HCT116 (cell line): Measurements from ENCODE around the gene MYOF.

Experiments
- CTCF ChIP-seq, 3 experiments: fragments of 200-600 bp in 1 of 3; sonication (generic) in 1 of 3; IDR thresholded peaks in 2 of 3; conservative IDR thresholded peaks in 1 of 3; 2 replicates each; pipeline ENCODE4 v1.5.1; 2012 to 2017; ENCODE audit warnings: low read depth in 2 of 3, low read length in 2 of 3, antibody characterized with exemption in 1 of 3, borderline replicate concordance in 1 of 3, control low read depth in 1 of 3, mild to moderate bottlenecking in 1 of 3, mixed read lengths in 1 of 3, mixed run types in 1 of 3, moderate library complexity in 1 of 3; ENCODE audit not compliant: insufficient read depth in 1 of 3
- EZH2 ChIP-seq: fragments of 200-600 bp; sonication (generic); IDR thresholded peaks from 2 replicates; pipeline ENCODE4 v1.6.1; 2017; ENCODE audit warnings: antibody characterized with exemption, mixed run types
- EZH2phosphoT487 ChIP-seq: fragments of 200-600 bp; IDR thresholded peaks from 2 replicates; pipeline ENCODE4 v1.6.1; 2018; ENCODE audit warnings: antibody characterized with exemption, borderline replicate concordance
- POLR2A ChIP-seq: IDR thresholded peaks from 2 replicates; pipeline ENCODE4 v1.7.0; 2011; ENCODE audit warnings: borderline replicate concordance; ENCODE audit not compliant: insufficient read depth, insufficient read length; ENCODE audit errors: extremely low read depth
- POLR2AphosphoS5 ChIP-seq: IDR thresholded peaks from 2 replicates; pipeline ENCODE4 v1.6.1; 2011; ENCODE audit warnings: mild to moderate bottlenecking, low read depth, low read length, moderate library complexity
- RAD21 ChIP-seq: IDR thresholded peaks from 2 replicates; pipeline ENCODE4 v1.6.1; 2012; ENCODE audit warnings: low read depth, mild to moderate bottlenecking
- ZFX ChIP-seq: fragments of 450-650 bp; IDR thresholded peaks from 2 replicates; pipeline ENCODE4 v1.6.1; 2017
- ZNF274 ChIP-seq: fragments of 200-500 bp; sonication (Bioruptor generic); IDR thresholded peaks from 2 replicates; pipeline ENCODE4 v1.6.1; 2014; ENCODE audit warnings: mild to moderate bottlenecking, low read depth, low read length, inconsistent platforms
- TF ChIP-seq, protein P1 (sequence below): IDR thresholded peaks from 2 replicates; pipeline ENCODE4 v1.6.1; 2011; ENCODE audit warnings: mild to moderate bottlenecking, low read length, moderate library complexity; ENCODE audit not compliant: insufficient replicate concordance; ENCODE audit errors: extremely low read depth

DNA sequence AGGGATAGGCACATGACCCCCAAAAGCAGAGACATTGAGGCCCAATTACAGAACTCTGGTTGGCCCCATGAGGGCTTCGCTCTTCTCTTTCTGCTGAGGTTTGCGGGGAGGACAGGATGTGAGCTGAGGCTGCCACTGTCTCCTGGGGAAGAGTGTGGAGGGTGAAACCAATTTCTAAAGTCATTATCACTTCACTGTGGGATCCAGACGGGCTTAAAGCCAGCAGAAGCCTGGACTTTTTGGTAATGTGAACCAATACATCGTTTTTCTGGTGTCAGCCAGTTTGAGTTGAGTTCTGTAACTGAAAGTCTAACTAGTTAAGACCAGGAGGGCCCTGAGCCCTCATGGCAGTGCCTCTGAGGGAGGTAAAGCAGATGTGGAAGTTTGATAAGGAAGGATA lies 163.0 kb downstream of the MYOF start:
- TF ChIP-seq ZNF274 (no peak), CTCF (IDR thresholded peaks at IDR 0.05 in 2 of 3, conservative IDR thresholded peaks at IDR 0.05 in 1 of 3; ENCODE audit: borderline replicate concordance in 1 of 3, insufficient read depth in 1 of 3, low read depth in 2 of 3, low read length in 2 of 3) (no peak), POLR2A (no peak), EZH2 (no peak), POLR2AphosphoS5 (no peak), ZFX (no peak), EZH2phosphoT487 (no peak), RAD21 (no peak)
- TF ChIP-seq, protein P1, sequence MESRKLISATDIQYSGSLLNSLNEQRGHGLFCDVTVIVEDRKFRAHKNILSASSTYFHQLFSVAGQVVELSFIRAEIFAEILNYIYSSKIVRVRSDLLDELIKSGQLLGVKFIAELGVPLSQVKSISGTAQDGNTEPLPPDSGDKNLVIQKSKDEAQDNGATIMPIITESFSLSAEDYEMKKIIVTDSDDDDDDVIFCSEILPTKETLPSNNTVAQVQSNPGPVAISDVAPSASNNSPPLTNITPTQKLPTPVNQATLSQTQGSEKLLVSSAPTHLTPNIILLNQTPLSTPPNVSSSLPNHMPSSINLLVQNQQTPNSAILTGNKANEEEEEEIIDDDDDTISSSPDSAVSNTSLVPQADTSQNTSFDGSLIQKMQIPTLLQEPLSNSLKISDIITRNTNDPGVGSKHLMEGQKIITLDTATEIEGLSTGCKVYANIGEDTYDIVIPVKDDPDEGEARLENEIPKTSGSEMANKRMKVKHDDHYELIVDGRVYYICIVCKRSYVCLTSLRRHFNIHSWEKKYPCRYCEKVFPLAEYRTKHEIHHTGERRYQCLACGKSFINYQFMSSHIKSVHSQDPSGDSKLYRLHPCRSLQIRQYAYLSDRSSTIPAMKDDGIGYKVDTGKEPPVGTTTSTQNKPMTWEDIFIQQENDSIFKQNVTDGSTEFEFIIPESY, result no peak
